Heart right ventricle (tissue), 16 donors: Measurements from ENCODE around the gene DIMT1. TPM values are rescaled to one million over a fixed set of nuclear protein-coding genes. Genes with fewer than 3 reads are reported as not detected.
A peak's percentile ranks its signal among the peaks of the same experiment; 100 is the strongest.

Source experiments
- ATAC-seq, 8 donors: fragments of 200-7000 bp; cut with Tn5 transposase; one replicate each; pipeline ENCODE4 v1.9.1; 2020; ENCODE audit warnings: mild to moderate bottlenecking in 8 of 8, moderate library complexity in 8 of 8, moderate number of reproducible peaks in 1 of 8
- DNase-seq, 2 donors: peaks; one replicate each; pipeline ENCODE4 v3.0.0-alpha.2; 2020
- H3K27ac ChIP-seq, 10 donors: fragments of 200-600 bp; sonication (generic) in 2 of 10; one replicate each; pipeline versions ENCODE4 v1.5.0 to v1.8.0; 2020 to 2022; ENCODE audit warnings: mild to moderate bottlenecking in 3 of 10
- H3K27me3 ChIP-seq, 7 donors: fragments of 200-600 bp; one replicate each; pipeline ENCODE4 v1.8.0; 2021 to 2022; ENCODE audit warnings: mild to moderate bottlenecking in 2 of 7
- H3K36me3 ChIP-seq, 9 donors: fragments of 200-600 bp; sonication (generic) in 1 of 9; one replicate each; pipeline versions ENCODE4 v1.5.0 to v1.8.0; 2020 to 2022; ENCODE audit warnings: mild to moderate bottlenecking in 2 of 9
- H3K4me1 ChIP-seq, 9 donors: fragments of 200-600 bp; sonication (generic) in 1 of 9; one replicate each; pipeline versions ENCODE4 v1.5.0 to v1.8.0; 2020 to 2022; ENCODE audit warnings: mild to moderate bottlenecking in 4 of 9
- H3K4me3 ChIP-seq, 10 donors: fragments of 200-600 bp; sonication (generic) in 2 of 10; one replicate each; pipeline versions ENCODE4 v1.5.0 to v1.8.0; 2020 to 2022; ENCODE audit warnings: mild to moderate bottlenecking in 7 of 10, moderate library complexity in 2 of 10
- H3K9me3 ChIP-seq, 11 donors: fragments of 200-600 bp in 10 of 11; sonication (generic) in 2 of 11; one replicate each; pipeline versions ENCODE4 v1.5.0 to v1.8.0; 2013 to 2022; ENCODE audit warnings: mild to moderate bottlenecking in 2 of 11, control low read depth in 1 of 11, moderate library complexity in 1 of 11
- CTCF ChIP-seq, 9 donors: fragments of 200-600 bp; sonication (generic) in 2 of 9; IDR thresholded peaks; one replicate each; pipeline versions ENCODE4 v1.5.0 to v1.8.0; 2021 to 2022; ENCODE audit warnings: antibody characterized with exemption in 9 of 9, mild to moderate bottlenecking in 5 of 9, moderate library complexity in 1 of 9
- WGBS, 2 donors: extraction: QIAGEN DNeasy Blood & Tissue Kit; methylation state at CpG; one replicate each; pipeline ENCODE4 v1.1.7; 2013; ENCODE audit warnings: inconsistent platforms in 1 of 2; 5-methylcytosine and 5-hydroxymethylcytosine counted together
- intact Hi-C, 10 donors: fragments of 100-400 bp; cut with DNase I; formaldehyde crosslinking; loops; one replicate each; pipeline versions ENCODE4 v1.11.1 to v1.14.2; 2022
- polyA plus RNA-seq, 2 donors: library from polyadenylated mRNA; stranded (reverse); fragments of 200-250 nt; gene quantifications; one replicate each; pipeline ENCODE4 v1.2.3, GENCODE V29; 2013
- total RNA-seq, 10 donors: library from RNA; stranded (reverse); fragmentation: NEBNext Ultra II Directional in 3 of 10; extraction: Animal tissue kit (Norgen Biotek cat#: 25700) in 3 of 10; gene quantifications; one replicate each; pipeline versions ENCODE4 v1.2.1 to v1.2.4, GENCODE V29; 2021 to 2023
- donor health status: Arrhythmogenic right ventricular cardiomyopathy.
- donor health status: ischemic (EF 13 %, LVEDD 7.1; RV severe dilation, severe dysfunction).
- donor health status: healthy with polysubstance abuse.
- donor health status: DM: no; HTN: yes; CAD: no.
- donor health status: DM: no; HTN: no; CAD: no.
- donor health status: ischemic (EF 25% LVEDD 6.9; RV normal size, moderate dysfunction).
- donor health status: ischemic (EF 25% LVEDD 5.7; RV mildly dilated, moderate dysfunction).
- donor health status: healthy.
- donor health status: DM: yes; HTN: yes; CAD: no.
- donor health status: Ischemic cardiomyopathy.
- donor health status: ischemic (EF 35%, LVEDD 5.7; RV mildly dilated, moderate dysfunction).
- donor health status: nonischemic (EF 11% LVEDD 7.7; RV severe dilation, severe dysfunction).
- donor health status: DM: yes; HTN: yes; CAD: no.
- donor health status: PGD.
- donor health status: ischemic (EF 29% LVEDD 5.4; RV normal size, mild dysfunction).
- donor health status: nonischemic (EF 23%, LVEDD 6.1; RV moderate dilation, normal function).

Gene DIMT1
- total and polyA plus RNA-seq, 12 donors = 10.5 to 23.0 (median 18.4) TPM

DNA sequence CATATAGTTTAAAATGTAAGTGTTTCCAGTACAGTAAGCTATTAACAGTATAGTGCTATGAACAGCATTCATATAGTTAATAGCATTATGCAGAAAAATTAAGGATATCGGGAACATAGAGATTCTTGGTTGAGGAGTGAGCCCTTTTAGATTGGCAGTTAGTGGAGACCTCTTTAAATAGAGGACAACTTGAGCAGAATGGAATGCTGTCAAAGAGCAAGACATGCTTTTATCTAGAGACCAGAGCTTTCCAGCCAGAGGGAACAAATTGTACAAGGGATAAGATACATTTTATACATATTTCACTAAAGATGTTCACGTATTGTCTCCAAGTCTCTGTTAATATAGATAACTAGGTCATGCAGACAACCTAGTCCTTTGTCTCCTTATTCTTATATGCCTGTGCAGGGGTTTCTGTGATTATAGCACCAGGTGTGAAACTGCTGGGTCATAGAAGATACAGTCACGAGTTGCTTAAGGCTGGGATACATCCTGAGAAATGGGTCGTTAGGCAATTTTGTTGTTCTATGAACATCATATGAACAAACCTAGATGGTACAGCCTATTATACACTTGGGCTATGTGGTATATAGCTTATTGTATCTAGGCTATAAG is 14.9 kb upstream of the DIMT1 start:
- peaks cover 0 to 3% (median 0%) of the 10 kb centered on the region in 9 donors for H3K36me3 ChIP-seq
- no peaks in the 10 kb centered on the region for H3K27me3 ChIP-seq
- no peak for DNase-seq
- H3K9me3 ChIP-seq = no peaks in the 10 kb centered on the region
- no peak overlapping the region for H3K4me3 ChIP-seq
- H3K4me1 ChIP-seq = peaks cover 4 to 44% (median 13%) of the 10 kb centered on the region in 9 donors
- 50 to 68% methylated on average over 4 of the region's 4 CpGs for WGBS, 2 donors
- intact Hi-C loops = no loop called here
- peak in 7 of 8 donors; percentile 31 to 87 (median 79) for ATAC-seq
- no peak for TF ChIP-seq CTCF (IDR thresholded peaks at IDR 0.05)
- peak overlapping the region in 7 of 10 donors; percentile 25 to 81 (median 63) for H3K27ac ChIP-seq

- WGBS, 2 donors = 53 to 58% methylated on average over 3 of the region's 3 CpGs
- no peak for DNase-seq
- Histone ChIP-seq H3K27ac (no peak overlapping the region), H3K36me3 (peaks cover 0 to under 1% (median 0%) of the 10 kb centered on the region in 9 donors), H3K27me3 (no peaks in the 10 kb centered on the region), H3K4me1 (peaks cover 0 to 30% (median 14%) of the 10 kb centered on the region in 9 donors), H3K4me3 (peak overlapping the region in 9 of 10 donors; percentile 73 to 98 (median 88)), H3K9me3 (no peaks in the 10 kb centered on the region)
- TF ChIP-seq CTCF (IDR thresholded peaks at IDR 0.05) = no peak
- ATAC-seq = no peak
- intact Hi-C loops = loop anchor here in 1 of 10 donors (5.0 kb wide), 1 partner anchor 106 kb away; the partner anchor contains the start of gene KIF2A
Observed at GRCh38 chr5:62413711-62414110, 10.0 kb upstream of the DIMT1 start.

DNA sequence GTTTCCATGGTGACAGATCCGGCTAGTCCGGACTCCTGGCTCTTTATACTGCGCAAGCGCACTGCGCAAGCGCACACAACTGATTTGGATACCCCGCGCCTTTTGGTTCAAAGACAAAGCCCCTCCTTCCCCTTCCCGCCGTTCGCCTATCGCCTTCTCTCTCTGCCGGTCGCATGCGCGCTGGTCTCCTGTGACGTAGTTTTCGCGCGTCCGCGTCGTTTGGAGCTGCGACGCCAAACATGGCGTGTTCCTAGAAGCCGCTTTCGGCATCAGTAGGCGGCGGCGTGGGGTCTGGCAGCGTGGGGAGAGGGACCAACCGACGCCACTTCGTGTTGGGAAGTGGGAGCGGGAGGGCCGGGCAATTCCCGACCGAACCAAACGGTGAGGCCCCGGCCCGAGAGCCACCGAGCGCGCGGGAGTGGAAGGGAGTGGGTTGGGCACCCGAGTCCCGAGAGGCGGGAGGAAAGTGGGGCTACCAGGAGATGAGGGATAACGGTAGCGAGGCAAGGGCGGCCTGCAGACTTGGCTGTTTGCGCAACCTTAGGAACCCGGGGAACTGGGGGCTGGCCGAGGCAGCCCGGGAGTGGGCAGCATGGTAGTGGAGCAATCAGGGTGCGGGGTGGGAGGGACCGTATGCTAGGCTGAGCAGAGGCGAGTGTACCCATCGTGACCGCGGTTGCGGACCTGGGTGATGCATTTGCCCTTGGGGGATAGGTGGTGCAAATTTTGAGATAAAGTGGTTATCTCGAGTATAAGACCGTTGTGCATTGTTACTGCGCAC is 9.0 kb upstream of the DIMT1 start, which contains the start of gene IPO11:
IPO11 (plus strand) TSS at position 215 of the 781 bp plus-strand sequence. CDS start 24,517 bp downstream, outside the sequence.
- WGBS, 2 donors = 0% methylated on average over 66 of the region's 66 CpGs
- H3K36me3 ChIP-seq = no peaks in the 10 kb centered on the region
- H3K9me3 ChIP-seq = peaks cover 0 to 1% (median 0%) of the 10 kb centered on the region in 11 donors
- H3K4me1 ChIP-seq = peaks cover 0 to 21% (median 13%) of the 10 kb centered on the region in 9 donors
- DNase-seq = peak; percentile 98 to 99
- intact Hi-C loops = loop anchor here in 1 of 10 donors (5.0 kb wide), 1 partner anchor 105 kb away; the partner anchor contains the start of gene KIF2A
- peak; percentile 98 to 99 (median 99) for ATAC-seq
- peak within 1 kb of the TSS; percentile 73 to 98 (median 88) for H3K4me3 ChIP-seq
- TF ChIP-seq CTCF (IDR thresholded peaks at IDR 0.05) = no peak
- no peaks in the 10 kb centered on the region for H3K27me3 ChIP-seq
- H3K27ac ChIP-seq = peak within 1 kb of the TSS in 9 of 10 donors; percentile 54 to 85 (median 66)

DNA sequence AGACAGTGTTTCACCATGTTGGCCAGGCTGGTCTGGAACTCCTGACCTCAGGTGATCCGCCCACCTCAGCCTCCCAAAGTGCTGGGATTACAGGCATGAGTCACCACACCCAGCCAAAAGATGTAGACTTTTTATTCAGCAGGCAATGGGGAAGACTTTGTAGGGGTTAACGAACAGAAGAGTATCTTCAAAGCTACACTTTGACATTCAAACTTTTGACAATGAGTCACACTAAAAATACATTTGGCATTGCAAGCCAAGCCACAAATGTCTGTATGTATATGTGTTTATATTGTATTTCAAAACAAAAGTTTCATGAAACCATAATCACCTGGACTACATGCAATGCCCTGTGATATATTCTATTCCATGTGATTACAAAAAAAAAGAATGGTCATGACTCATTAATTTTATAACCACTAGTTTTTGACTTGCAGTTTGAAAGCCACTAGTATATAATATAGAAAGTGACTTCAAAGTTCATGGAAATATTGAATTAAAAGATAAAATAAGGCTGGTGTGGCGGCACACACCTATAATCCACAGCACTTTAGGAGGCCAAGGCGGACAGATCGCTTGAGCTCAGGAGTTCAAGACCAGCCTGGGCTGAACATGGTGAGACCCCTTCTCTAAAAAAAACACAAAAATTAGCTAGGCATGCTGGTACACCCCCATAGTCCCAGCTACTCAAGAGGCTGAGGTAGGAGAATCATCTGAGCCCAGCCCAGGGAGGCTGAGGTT is 8.3 kb downstream of the DIMT1 start:
- Histone ChIP-seq H3K4me1 (no peaks in the 10 kb centered on the region), H3K4me3 (no peak overlapping the region), H3K27me3 (no peaks in the 10 kb centered on the region), H3K9me3 (no peaks in the 10 kb centered on the region), H3K36me3 (peaks cover 0 to 100% (median 49%) of the 10 kb centered on the region in 9 donors), H3K27ac (no peak overlapping the region)
- intact Hi-C loops = no loop called here
- WGBS, 2 donors = 86 to 88% methylated on average over 5 of the region's 5 CpGs
- ATAC-seq = no peak
- no peak for TF ChIP-seq CTCF (IDR thresholded peaks at IDR 0.05)
- no peak for DNase-seq
